HepG2 (cell line): ENCODE data around the gene PSD4. TPM values are rescaled to one million over a fixed set of nuclear protein-coding genes. Genes with fewer than 3 reads are reported as not detected.

Experiments
- ATM ChIP-seq: fragments of 450-650 bp; IDR thresholded peaks from 2 replicates; pipeline ENCODE4 v1.7.1; 2017; ENCODE audit warnings: mild to moderate bottlenecking, borderline replicate concordance
- CCDC6 ChIP-seq: sonication (generic); formaldehyde crosslinking; IDR thresholded peaks from 2 replicates; pipeline ENCODE4 v1.8.1; 2022; ENCODE audit warnings: mild to moderate bottlenecking, missing genetic modification reagents, moderate library complexity
- CHCHD3 ChIP-seq: sonication (generic); formaldehyde crosslinking; IDR thresholded peaks from 2 replicates; pipeline ENCODE4 v1.8.0; 2022; ENCODE audit warnings: mild to moderate bottlenecking, missing genetic modification reagents, moderate library complexity
- DPF2 ChIP-seq: sonication (generic); formaldehyde crosslinking; IDR thresholded peaks from 2 replicates; pipeline ENCODE4 v1.4.0; 2020; ENCODE audit warnings: mild to moderate bottlenecking, low read depth, missing genetic modification reagents, borderline replicate concordance
- ETS1 ChIP-seq: sonication (generic); formaldehyde crosslinking; IDR thresholded peaks from 2 replicates; pipeline ENCODE4 v1.4.0; 2020; ENCODE audit warnings: missing genetic modification reagents
- HDAC1 ChIP-seq: sonication (generic); formaldehyde crosslinking; IDR thresholded peaks from 2 replicates; pipeline ENCODE4 v1.5.1; 2020; ENCODE audit warnings: mild to moderate bottlenecking, missing genetic modification reagents
- HOXA9 ChIP-seq: sonication (generic); formaldehyde crosslinking; IDR thresholded peaks from 2 replicates; pipeline ENCODE4 v1.8.1; 2022; ENCODE audit warnings: missing genetic modification reagents, mild to moderate bottlenecking, moderate library complexity, borderline replicate concordance
- JUNB ChIP-seq: sonication (generic); formaldehyde crosslinking; IDR thresholded peaks from 2 replicates; pipeline ENCODE4 v1.8.0; 2022; ENCODE audit warnings: missing genetic modification reagents, mild to moderate bottlenecking, borderline replicate concordance
- MEIS1 ChIP-seq: sonication (generic); formaldehyde crosslinking; IDR thresholded peaks from 2 replicates; pipeline ENCODE4 v1.9.0; 2021; ENCODE audit warnings: mild to moderate bottlenecking, missing genetic modification reagents, moderate library complexity, borderline replicate concordance
- MIER2 ChIP-seq: IDR thresholded peaks from 2 replicates; pipeline ENCODE4 v1.6.1; 2016; ENCODE audit warnings: missing biosample characterization, missing genetic modification reagents
- NFRKB ChIP-seq: fragments of 450-650 bp; IDR thresholded peaks from 2 replicates; pipeline ENCODE4 v1.6.1; 2017
- NR2F2 ChIP-seq: IDR thresholded peaks from 2 replicates; pipeline ENCODE4 v1.6.1; 2012; ENCODE audit warnings: low read depth, inconsistent platforms, borderline replicate concordance
- PPARG ChIP-seq: conservative IDR thresholded peaks from 2 replicates; pipeline ENCODE4 v1.6.1; 2016; ENCODE audit warnings: missing biosample characterization, missing genetic modification reagents
- TFDP2 ChIP-seq: sonication (generic); formaldehyde crosslinking; IDR thresholded peaks from 2 replicates; pipeline ENCODE4 v1.4.0; 2020; ENCODE audit warnings: missing genetic modification reagents
- THAP11 ChIP-seq: IDR thresholded peaks from 2 replicates; pipeline ENCODE4 v1.6.1; 2016; ENCODE audit warnings: missing biosample characterization, missing genetic modification reagents
- ZBTB14 ChIP-seq: sonication (generic); formaldehyde crosslinking; IDR thresholded peaks from 2 replicates; pipeline ENCODE4 v1.4.0; 2020; ENCODE audit warnings: missing genetic modification reagents
- ZNF350 ChIP-seq: sonication (generic); formaldehyde crosslinking; IDR thresholded peaks from 2 replicates; pipeline ENCODE4 v1.4.0; 2020; ENCODE audit warnings: mild to moderate bottlenecking, low read depth, missing genetic modification reagents, borderline replicate concordance
- ZNF430 ChIP-seq: sonication (generic); formaldehyde crosslinking; IDR thresholded peaks from 2 replicates; pipeline ENCODE4 v1.9.0; 2021; ENCODE audit warnings: mild to moderate bottlenecking, missing genetic modification reagents
- ZNF484 ChIP-seq: sonication (generic); formaldehyde crosslinking; IDR thresholded peaks from 2 replicates; pipeline ENCODE4 v1.5.1; 2020; ENCODE audit warnings: mild to moderate bottlenecking, low read depth, missing genetic modification reagents, borderline replicate concordance
- ZNF605 ChIP-seq: sonication (generic); formaldehyde crosslinking; IDR thresholded peaks from 2 replicates; pipeline ENCODE4 v1.8.0; 2022; ENCODE audit warnings: mild to moderate bottlenecking, missing genetic modification reagents
- ZNF800 ChIP-seq: sonication (generic); formaldehyde crosslinking; IDR thresholded peaks from 2 replicates; pipeline ENCODE4 v1.4.0; 2020; ENCODE audit warnings: missing genetic modification reagents
- ZSCAN5A ChIP-seq: sonication (generic); formaldehyde crosslinking; IDR thresholded peaks from 2 replicates; pipeline ENCODE4 v1.8.0; 2022; ENCODE audit warnings: mild to moderate bottlenecking, missing genetic modification reagents, borderline replicate concordance
- polyA plus RNA-seq, 8 experiments: library from polyadenylated mRNA; depleted of rRNA in 3 of 8; stranded (reverse) in 7 of 8; unstranded in 1 of 8; fragments of >200 nt; fragmentation: Illumina TruSeq in 4 of 8; extraction: Trizol in 4 of 8; gene quantifications; 2 replicates each; pipeline versions ENCODE4 v1.2.1 to v1.2.3, GENCODE V29; 2011 to 2016; ENCODE audit warnings: low read depth in 4 of 8, missing spikeins in 1 of 8, mixed read lengths in 1 of 8; ENCODE audit not compliant: insufficient read depth in 1 of 8
- total RNA-seq, 5 experiments: library from RNA; depleted of rRNA; stranded (reverse); fragments of >200 nt; fragmentation: Illumina TruSeq; extraction: Trizol; gene quantifications; 2 replicates each; pipeline ENCODE4 v1.2.3, GENCODE V29; 2016; ENCODE audit warnings: low read depth in 1 of 5

PSD4 gene
- total and polyA plus RNA-seq, 2 of the 13 experiments (the other 11 are each of a cell fraction or from before 2014, with no cell fraction given): 5.8 to 9.4 TPM

GRCh38 chr2:113240915-113241911, 67.4 kb downstream of the PSD4 start (continued):
- TF ChIP-seq NFRKB (no peak), HDAC1 (CRISPR knock-in tag) (peak; percentile 35; the same call in 1 of the 2 replicates), ZSCAN5A (CRISPR knock-in tag) (no peak), ETS1 (no peak), ZNF430 (CRISPR knock-in tag) (peak; percentile 46; the same call in 1 of the 2 replicates), HOXA9 (CRISPR knock-in tag) (no peak), ZNF605 (CRISPR knock-in tag) (peak; percentile 67; the same call in 1 of the 2 replicates), ATM (0 out of 2 replicates have a peak, but pooled peaks have one; percentile 9), ZNF350 (peak; percentile 54; the same call in 1 of the 2 replicates), MIER2 (CRISPR knock-in tag) (peak; percentile 12; the same call in 1 of the 2 replicates), ZNF484 (CRISPR knock-in tag) (no peak), CCDC6 (CRISPR knock-in tag) (no peak), ZNF800 (no peak), DPF2 (no peak), CHCHD3 (CRISPR knock-in tag) (no peak), MEIS1 (CRISPR knock-in tag) (no peak), NR2F2 (no peak), ZBTB14 (no peak), TFDP2 (CRISPR knock-in tag) (no peak), THAP11 (CRISPR knock-in tag) (peak; percentile 73), JUNB (peak; percentile 80), PPARG (CRISPR knock-in tag) (no peak)
